Measurements from ENCODE around the gene SSBP2.

DNA sequence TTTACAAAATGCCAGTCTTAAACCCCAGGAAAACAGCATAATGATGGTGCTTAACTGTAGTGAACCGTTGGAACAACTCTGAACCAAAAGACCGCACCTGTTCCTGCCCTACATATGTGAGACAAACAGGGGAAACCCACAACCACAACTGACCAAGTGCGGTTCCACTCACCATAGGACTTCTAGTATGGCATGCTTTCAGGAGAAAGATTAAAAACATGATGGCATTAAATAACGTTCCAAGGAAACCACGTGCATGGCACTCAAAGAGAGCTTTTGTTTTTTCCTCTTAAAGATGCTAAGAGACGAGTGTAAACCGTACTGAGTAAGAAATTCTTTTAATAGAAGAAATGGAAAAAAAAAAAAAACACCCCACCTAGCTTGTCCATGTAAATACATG is 119.8 kb downstream of the SSBP2 start:
- TF ChIP-seq POLR2A (IDR thresholded peaks at IDR 0.05): no peak
- TF ChIP-seq, protein P1, sequence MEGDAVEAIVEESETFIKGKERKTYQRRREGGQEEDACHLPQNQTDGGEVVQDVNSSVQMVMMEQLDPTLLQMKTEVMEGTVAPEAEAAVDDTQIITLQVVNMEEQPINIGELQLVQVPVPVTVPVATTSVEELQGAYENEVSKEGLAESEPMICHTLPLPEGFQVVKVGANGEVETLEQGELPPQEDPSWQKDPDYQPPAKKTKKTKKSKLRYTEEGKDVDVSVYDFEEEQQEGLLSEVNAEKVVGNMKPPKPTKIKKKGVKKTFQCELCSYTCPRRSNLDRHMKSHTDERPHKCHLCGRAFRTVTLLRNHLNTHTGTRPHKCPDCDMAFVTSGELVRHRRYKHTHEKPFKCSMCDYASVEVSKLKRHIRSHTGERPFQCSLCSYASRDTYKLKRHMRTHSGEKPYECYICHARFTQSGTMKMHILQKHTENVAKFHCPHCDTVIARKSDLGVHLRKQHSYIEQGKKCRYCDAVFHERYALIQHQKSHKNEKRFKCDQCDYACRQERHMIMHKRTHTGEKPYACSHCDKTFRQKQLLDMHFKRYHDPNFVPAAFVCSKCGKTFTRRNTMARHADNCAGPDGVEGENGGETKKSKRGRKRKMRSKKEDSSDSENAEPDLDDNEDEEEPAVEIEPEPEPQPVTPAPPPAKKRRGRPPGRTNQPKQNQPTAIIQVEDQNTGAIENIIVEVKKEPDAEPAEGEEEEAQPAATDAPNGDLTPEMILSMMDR (IDR thresholded peaks at IDR 0.05): no peak

Data from prostate gland (tissue), 2 donors.